Lower leg skin (tissue), 4 donors: ENCODE data around the gene OST4. TPM values are rescaled to one million over a fixed set of nuclear protein-coding genes. Genes with fewer than 3 reads are reported as not detected.

Source experiments
- DNase-seq, 2 donors: peaks; one replicate each; pipeline ENCODE4 v3.0.0-alpha.2; 2019; ENCODE audit warnings: low spot score in 2 of 2
- H3K4me3 ChIP-seq: fragments of 200-600 bp; sonication (generic); 2 replicates; pipeline ENCODE4 v1.5.1; 2017; ENCODE audit warnings: mild to moderate bottlenecking, low read depth; ENCODE audit not compliant: poor library complexity, severe bottlenecking
- POLR2A ChIP-seq, 2 donors: fragments of 450-650 bp; IDR thresholded peaks; one replicate each; pipeline ENCODE4 v1.6.1; 2016 to 2017; ENCODE audit warnings: antibody characterized with exemption in 2 of 2, mild to moderate bottlenecking in 1 of 2, moderate library complexity in 1 of 2
- WGBS, 2 donors: methylation state at CpG; one replicate each; pipeline ENCODE4 v1.1.5; 2018; 5-methylcytosine and 5-hydroxymethylcytosine counted together
- intact Hi-C: fragments of 100-400 bp; cut with DNase I; formaldehyde crosslinking; loops from one replicate; pipeline ENCODE4 v1.15.0; 2023; ENCODE audit warnings: low total_unique reads
- total RNA-seq, 4 donors: library from RNA; depleted of rRNA; stranded (reverse); fragments of >200 nt; gene quantifications; one replicate each; pipeline ENCODE4 v1.1.0, GENCODE V29; 2016
- TF ChIP-seq, protein P1 (sequence below), 3 donors: fragments of 450-650 bp; IDR thresholded peaks; one replicate each; pipeline ENCODE4 v1.5.1; 2016; ENCODE audit warnings: antibody characterized with exemption in 3 of 3, mild to moderate bottlenecking in 3 of 3, moderate library complexity in 2 of 3

Gene OST4
- total RNA-seq, 4 donors from 2014 or later: 144 to 236 (median 195) TPM

DNA sequence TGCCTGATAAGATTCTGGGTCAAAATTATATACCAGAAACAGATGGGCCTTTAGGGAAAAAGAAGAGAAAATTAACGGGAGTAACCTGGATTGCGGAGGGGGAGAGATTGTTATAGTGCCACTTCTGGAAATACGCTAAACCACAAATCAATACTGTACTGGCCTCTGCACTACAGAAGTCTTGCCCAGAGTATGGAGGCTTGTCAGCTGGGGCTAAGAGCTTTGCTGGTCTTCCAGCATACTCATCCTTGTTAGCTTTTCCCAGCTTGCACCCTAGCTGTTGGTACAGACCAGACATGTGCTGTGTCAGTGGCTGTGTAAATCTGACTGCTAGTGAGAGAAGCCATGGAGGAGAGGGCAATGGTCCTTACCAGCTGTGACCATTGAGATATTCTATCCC lies 11.1 kb downstream of the OST4 start:
- TF ChIP-seq, protein P1, sequence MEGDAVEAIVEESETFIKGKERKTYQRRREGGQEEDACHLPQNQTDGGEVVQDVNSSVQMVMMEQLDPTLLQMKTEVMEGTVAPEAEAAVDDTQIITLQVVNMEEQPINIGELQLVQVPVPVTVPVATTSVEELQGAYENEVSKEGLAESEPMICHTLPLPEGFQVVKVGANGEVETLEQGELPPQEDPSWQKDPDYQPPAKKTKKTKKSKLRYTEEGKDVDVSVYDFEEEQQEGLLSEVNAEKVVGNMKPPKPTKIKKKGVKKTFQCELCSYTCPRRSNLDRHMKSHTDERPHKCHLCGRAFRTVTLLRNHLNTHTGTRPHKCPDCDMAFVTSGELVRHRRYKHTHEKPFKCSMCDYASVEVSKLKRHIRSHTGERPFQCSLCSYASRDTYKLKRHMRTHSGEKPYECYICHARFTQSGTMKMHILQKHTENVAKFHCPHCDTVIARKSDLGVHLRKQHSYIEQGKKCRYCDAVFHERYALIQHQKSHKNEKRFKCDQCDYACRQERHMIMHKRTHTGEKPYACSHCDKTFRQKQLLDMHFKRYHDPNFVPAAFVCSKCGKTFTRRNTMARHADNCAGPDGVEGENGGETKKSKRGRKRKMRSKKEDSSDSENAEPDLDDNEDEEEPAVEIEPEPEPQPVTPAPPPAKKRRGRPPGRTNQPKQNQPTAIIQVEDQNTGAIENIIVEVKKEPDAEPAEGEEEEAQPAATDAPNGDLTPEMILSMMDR (IDR thresholded peaks at IDR 0.05): no peak
- no peak for TF ChIP-seq POLR2A (IDR thresholded peaks at IDR 0.05)
- intact Hi-C loops: no loop called here
- WGBS, 2 donors: 90 to 92% methylated on average over 3 of the region's 3 CpGs
- no peak overlapping the region for H3K4me3 ChIP-seq
- no peak for DNase-seq

- WGBS, 2 donors: 81 to 86% methylated on average over 15 of the region's 15 CpGs
- TF ChIP-seq POLR2A (IDR thresholded peaks at IDR 0.05): no peak
- TF ChIP-seq, protein P1 (IDR thresholded peaks at IDR 0.05): no peak
- no peak overlapping the region for H3K4me3 ChIP-seq
- intact Hi-C loops: no loop called here
- DNase-seq: no peak
These were observed 12.2 kb downstream of the OST4 start for GRCh38 chr2:27059141-27059820.

DNA sequence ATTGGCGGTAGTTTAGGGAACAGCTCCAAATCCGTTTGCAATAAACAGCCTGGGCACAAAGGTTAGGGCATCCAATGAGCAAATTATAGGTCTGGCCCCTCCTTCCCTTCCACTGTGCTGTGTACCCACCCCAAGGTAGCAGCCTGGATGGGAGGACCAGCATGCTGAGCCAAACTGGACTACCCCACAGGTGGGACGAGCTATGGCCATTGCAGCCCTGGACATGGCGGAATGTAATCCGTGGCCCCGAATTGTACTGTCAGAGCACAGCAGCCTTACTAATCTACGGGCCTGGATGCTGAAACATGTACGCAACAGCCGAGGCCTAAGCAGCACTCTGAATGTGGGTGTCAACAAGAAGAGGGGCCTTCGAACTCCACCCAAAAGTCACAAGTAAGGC lies 13.2 kb downstream of the OST4 start:
- no peak for DNase-seq
- intact Hi-C loops: no loop called here
- 92 to 93% methylated on average over 10 of the region's 10 CpGs for WGBS, 2 donors
- H3K4me3 ChIP-seq: no peak overlapping the region
- TF ChIP-seq POLR2A (IDR thresholded peaks at IDR 0.05): no peak
- TF ChIP-seq, protein P1 (IDR thresholded peaks at IDR 0.05): no peak

GRCh38 chr2:27057184-27057583 lies 14.3 kb downstream of the OST4 start:
- intact Hi-C loops: no loop called here
- no peak for DNase-seq

GRCh38 chr2:27054721-27055120 lies 16.7 kb downstream of the OST4 start:
- no peak for DNase-seq
- no peak overlapping the region for H3K4me3 ChIP-seq
- intact Hi-C loops: no loop called here
- TF ChIP-seq POLR2A (IDR thresholded peaks at IDR 0.05): no peak
- TF ChIP-seq, protein P1 (IDR thresholded peaks at IDR 0.05): no peak
- WGBS, 2 donors: 94 to 96% methylated on average over 11 of the region's 11 CpGs

More at GRCh38 chr2:27057184-27057583, 14.3 kb downstream of the OST4 start:
- 88 to 89% methylated on average over 6 of the region's 6 CpGs for WGBS, 2 donors
- H3K4me3 ChIP-seq: no peak overlapping the region
- no peak for TF ChIP-seq POLR2A (IDR thresholded peaks at IDR 0.05)
- TF ChIP-seq, protein P1 (IDR thresholded peaks at IDR 0.05): no peak

- WGBS, 2 donors: 77 to 84% methylated on average over 8 of the region's 8 CpGs
- TF ChIP-seq, protein P1 (IDR thresholded peaks at IDR 0.05): no peak
- no peak for TF ChIP-seq POLR2A (IDR thresholded peaks at IDR 0.05)
- no peak for DNase-seq
- no peak overlapping the region for H3K4me3 ChIP-seq
- intact Hi-C loops: no loop called here
These were observed 17.7 kb downstream of the OST4 start for GRCh38 chr2:27053776-27054175.
